ENCODE data around the gene MYO5B.

- TF ChIP-seq ZFP36 (IDR thresholded peaks at IDR 0.05; ENCODE audit: borderline replicate concordance, partially characterized antibody): no peak
- no peak for TF ChIP-seq CTCF (IDR thresholded peaks at IDR 0.05)
- TF ChIP-seq REST (IDR thresholded peaks at IDR 0.05): no peak
- no peak for TF ChIP-seq SMC3 (IDR thresholded peaks at IDR 0.05)
- no peak for TF ChIP-seq CBX8 (IDR thresholded peaks at IDR 0.05)
- no peak for TF ChIP-seq JUNB (IDR thresholded peaks at IDR 0.05)
- no peak for TF ChIP-seq MAFK (IDR thresholded peaks at IDR 0.05; ENCODE audit: partially characterized antibody)
- no peak for TF ChIP-seq CEBPB (IDR thresholded peaks at IDR 0.05)
- TF ChIP-seq EP300 (IDR thresholded peaks at IDR 0.05): no peak
- no peak for TF ChIP-seq BHLHE40 (IDR thresholded peaks at IDR 0.05; ENCODE audit: low read depth, low read length)
Measured at GRCh38 chr18:49846361-49846662, 348.6 kb downstream of the MYO5B start.

Measured in A549 (cell line).